GM19043 (cell line): ENCODE measurements around the gene SRSF7.
A peak's percentile ranks its signal among the peaks of the same experiment; 100 is the strongest.
"Not testable (repeated sequence)": the region's sequence is repeated elsewhere in the genome, so short reads cannot be mapped to it uniquely, and the experiment has no call there.

ENCODE experiments used
- ATAC-seq: cut with Tn5 transposase; IDR thresholded peaks from one replicate; pipeline ENCODE4 v1.9.1; 2021; ENCODE audit warnings: low read depth; ENCODE audit not compliant: unreplicated experiment

SRSF7 gene

GRCh38 chr2:38734299-38735058 lies 16.7 kb downstream of the SRSF7 start:
- ATAC-seq: no peak

GRCh38 chr2:38733300-38733971 lies 17.7 kb downstream of the SRSF7 start:
- ATAC-seq: no peak

GRCh38 chr2:38731684-38732221 lies 19.4 kb downstream of the SRSF7 start:
- no peak for ATAC-seq

- no peak for ATAC-seq
Observed at GRCh38 chr2:38731090-38731489, 20.1 kb downstream of the SRSF7 start.

- no peak for ATAC-seq
Observed at GRCh38 chr2:38728694-38729093, 22.5 kb downstream of the SRSF7 start.

GRCh38 chr2:38727661-38728060 lies 23.5 kb downstream of the SRSF7 start:
- ATAC-seq: no peak

- ATAC-seq: peak; percentile 48
Observed at GRCh38 chr2:38723173-38723572, 28.0 kb downstream of the SRSF7 start.

- ATAC-seq: peak; percentile 36
Observed at GRCh38 chr2:38722271-38723061, 28.7 kb downstream of the SRSF7 start.

- ATAC-seq: no peak
Observed at GRCh38 chr2:38720613-38721241, 30.4 kb downstream of the SRSF7 start.

GRCh38 chr2:38719706-38720105 lies 31.5 kb downstream of the SRSF7 start:
- ATAC-seq: no peak

- no peak for ATAC-seq
Observed at GRCh38 chr2:38718601-38719000, 32.6 kb downstream of the SRSF7 start.

- no peak for ATAC-seq
Observed at GRCh38 chr2:38716185-38716584, 35.0 kb downstream of the SRSF7 start.

- not testable (repeated sequence) for ATAC-seq
Observed at GRCh38 chr2:38714941-38715340, 36.2 kb downstream of the SRSF7 start.

GRCh38 chr2:38713338-38713737 lies 37.8 kb downstream of the SRSF7 start:
- ATAC-seq: no peak

GRCh38 chr2:38712871-38713270 lies 38.3 kb downstream of the SRSF7 start:
- ATAC-seq: no peak

GRCh38 chr2:38712413-38712812 lies 38.7 kb downstream of the SRSF7 start:
- no peak for ATAC-seq

GRCh38 chr2:38711558-38711957 lies 39.6 kb downstream of the SRSF7 start:
- ATAC-seq: no peak

GRCh38 chr2:38709567-38710194 lies 41.5 kb downstream of the SRSF7 start:
- ATAC-seq: peak; percentile 59

GRCh38 chr2:38708900-38709566 lies 42.1 kb downstream of the SRSF7 start:
- no peak for ATAC-seq

GRCh38 chr2:38708491-38708890 lies 42.7 kb downstream of the SRSF7 start:
- not testable (repeated sequence) for ATAC-seq
